GM12874 (cell line): ENCODE measurements around the gene TSC22D4.

Experiments
- CTCF ChIP-seq: IDR thresholded peaks from 2 replicates; pipeline ENCODE4 v1.5.1; 2011; ENCODE audit warnings: low read depth, mild to moderate bottlenecking, control low read depth, low read length, moderate library complexity; ENCODE audit not compliant: insufficient read depth

TSC22D4 gene

GRCh38 chr7:100488333-100489095, 9.5 kb upstream of the TSC22D4 start:
- TF ChIP-seq CTCF, result no peak

- TF ChIP-seq CTCF, result no peak
These were observed 7.9 kb upstream of the TSC22D4 start for GRCh38 chr7:100486753-100487446.

GRCh38 chr7:100486111-100486636, 7.2 kb upstream of the TSC22D4 start:
- no peak for TF ChIP-seq CTCF

- no peak for TF ChIP-seq CTCF
These were observed 6.5 kb upstream of the TSC22D4 start for GRCh38 chr7:100485471-100485876.

- TF ChIP-seq CTCF, result no peak
These were observed 5.6 kb upstream of the TSC22D4 start for GRCh38 chr7:100484673-100485045.

- no peak for TF ChIP-seq CTCF
These were observed 5.0 kb upstream of the TSC22D4 start, which contains the start of gene NYAP1 for GRCh38 chr7:100483722-100484672. Gene NYAP1 (plus strand): TSS chr7:100483927. CDS start chr7:100485312, 1,385 bp downstream.

GRCh38 chr7:100483090-100483721, 4.2 kb upstream of the TSC22D4 start:
- peak; percentile 97 for TF ChIP-seq CTCF
